ENCODE data around the gene HIGD2B.
"Not testable (repeated sequence)": the region's sequence is repeated elsewhere in the genome, so short reads cannot be mapped to it uniquely, and the experiment has no call there.

DNA sequence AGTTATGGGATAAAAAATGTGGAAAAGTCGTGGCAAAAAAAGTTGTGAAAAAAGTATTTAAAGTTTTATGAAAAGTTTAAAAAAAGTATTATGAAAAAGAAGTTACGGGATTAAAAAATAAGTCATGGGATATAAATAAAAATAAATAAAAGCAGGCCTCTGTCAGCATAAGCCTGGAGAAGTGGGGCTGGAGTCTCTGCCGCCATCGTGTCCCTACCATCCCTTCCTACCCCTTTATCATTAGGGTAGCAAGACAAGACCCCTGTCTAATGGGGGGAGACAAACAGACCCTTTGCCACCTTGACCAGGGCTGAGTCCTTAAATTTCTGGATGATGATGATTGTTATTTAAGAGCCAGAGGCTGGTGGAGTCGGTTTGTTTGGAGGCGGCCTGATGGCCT lies 16.2 kb downstream of the HIGD2B start:
- not testable (repeated sequence) for TF ChIP-seq EZH2phosphoT487 (IDR thresholded peaks at IDR 0.05; ENCODE audit: borderline replicate concordance, low read length); CTCF (conservative IDR thresholded peaks at IDR 0.05; ENCODE audit: low read depth, low read length); EZH2 (IDR thresholded peaks at IDR 0.05; ENCODE audit: low read length, unreplicated experiment)
